Midbrain (tissue), 1 donor: ENCODE measurements around the gene RPL28.
A peak's percentile ranks its signal among the peaks of the same experiment; 100 is the strongest.
"Not testable (repeated sequence)": the region's sequence is repeated elsewhere in the genome, so short reads cannot be mapped to it uniquely, and the experiment has no call there.

Experiments used
- DNase-seq: peaks from one replicate; lab custom pipeline; 2025; lab: John Stamatoyannopoulos, UW

Gene RPL28

DNA sequence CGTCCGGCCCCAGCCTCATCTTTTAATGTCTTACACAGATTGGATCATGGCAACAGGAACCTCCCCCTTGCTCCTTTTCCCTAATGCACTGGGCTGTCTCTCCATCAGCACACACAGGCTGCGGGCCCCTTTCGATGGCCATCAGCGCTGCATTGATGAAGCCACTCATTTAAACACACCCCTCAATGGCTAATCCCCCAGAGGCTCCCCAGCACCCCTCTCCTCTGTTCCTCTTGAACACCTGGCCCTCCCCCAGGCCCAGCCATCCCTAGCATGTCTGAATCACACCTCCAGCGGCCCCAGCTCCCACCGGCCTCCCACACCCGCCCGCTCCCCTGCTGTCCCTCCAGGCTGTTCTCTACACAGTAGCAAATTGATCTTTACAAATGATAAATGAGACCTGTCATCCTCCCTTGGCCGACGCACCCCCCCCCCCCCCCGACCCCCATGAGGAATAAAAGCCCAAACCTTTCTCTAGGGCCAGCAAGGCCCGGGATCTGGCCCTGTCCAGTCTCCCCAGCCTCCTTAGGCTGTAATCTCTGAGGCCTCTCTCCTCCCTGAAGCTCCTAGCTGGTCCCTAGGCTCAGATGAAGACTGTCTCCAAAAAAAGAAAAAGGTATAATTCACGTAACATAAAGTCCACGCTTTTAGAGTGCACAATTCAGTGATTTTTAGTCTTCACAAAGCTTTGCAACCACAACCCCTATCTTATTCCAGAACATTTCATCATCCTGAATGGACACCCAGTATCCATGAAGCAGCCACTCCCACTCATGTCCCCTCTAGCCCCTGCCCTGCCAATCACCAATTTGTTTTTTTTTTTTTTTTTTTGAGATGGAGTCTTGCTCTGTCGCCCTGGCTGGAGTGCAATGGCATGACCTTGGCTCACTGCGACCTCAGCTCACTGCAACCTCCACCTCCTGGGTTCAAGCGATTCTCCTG lies 7.4 kb downstream of the RPL28 start:
- DNase-seq: no peak

DNA sequence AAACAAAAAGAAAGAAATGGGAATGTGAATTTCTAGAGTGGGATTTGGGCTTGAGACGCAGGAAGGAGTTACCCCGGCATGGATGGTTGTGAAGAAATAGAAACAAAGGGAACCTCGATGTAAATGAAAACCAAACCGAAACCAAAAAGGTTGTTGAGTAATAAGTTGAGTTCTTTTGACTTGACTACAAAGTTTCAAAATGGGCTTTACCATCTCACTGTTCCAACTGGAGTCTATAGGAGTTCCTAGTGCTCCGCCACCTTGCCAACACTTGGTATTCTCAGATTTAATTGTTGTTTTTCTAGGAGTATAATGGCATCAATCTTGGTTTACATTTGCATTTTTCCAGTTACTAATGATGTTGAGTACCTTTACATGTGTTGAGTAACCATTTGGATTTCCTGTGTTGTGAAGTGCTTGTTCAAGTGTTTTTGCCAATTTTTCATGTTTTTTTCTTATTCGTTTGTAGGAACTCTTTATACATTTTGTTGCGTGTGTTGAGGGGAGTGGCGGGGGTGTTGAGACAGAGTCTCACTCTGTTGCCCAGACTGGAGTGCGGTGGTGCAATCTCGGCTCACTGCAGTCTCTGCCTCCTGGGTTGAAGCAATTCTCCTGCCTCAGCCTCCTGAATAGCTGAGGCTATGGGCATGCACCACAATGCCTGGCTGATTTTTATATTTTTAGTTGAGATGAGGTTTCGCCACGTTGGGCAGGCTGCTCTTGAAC lies 12.6 kb downstream of the RPL28 start:
- DNase-seq: no peak

DNA sequence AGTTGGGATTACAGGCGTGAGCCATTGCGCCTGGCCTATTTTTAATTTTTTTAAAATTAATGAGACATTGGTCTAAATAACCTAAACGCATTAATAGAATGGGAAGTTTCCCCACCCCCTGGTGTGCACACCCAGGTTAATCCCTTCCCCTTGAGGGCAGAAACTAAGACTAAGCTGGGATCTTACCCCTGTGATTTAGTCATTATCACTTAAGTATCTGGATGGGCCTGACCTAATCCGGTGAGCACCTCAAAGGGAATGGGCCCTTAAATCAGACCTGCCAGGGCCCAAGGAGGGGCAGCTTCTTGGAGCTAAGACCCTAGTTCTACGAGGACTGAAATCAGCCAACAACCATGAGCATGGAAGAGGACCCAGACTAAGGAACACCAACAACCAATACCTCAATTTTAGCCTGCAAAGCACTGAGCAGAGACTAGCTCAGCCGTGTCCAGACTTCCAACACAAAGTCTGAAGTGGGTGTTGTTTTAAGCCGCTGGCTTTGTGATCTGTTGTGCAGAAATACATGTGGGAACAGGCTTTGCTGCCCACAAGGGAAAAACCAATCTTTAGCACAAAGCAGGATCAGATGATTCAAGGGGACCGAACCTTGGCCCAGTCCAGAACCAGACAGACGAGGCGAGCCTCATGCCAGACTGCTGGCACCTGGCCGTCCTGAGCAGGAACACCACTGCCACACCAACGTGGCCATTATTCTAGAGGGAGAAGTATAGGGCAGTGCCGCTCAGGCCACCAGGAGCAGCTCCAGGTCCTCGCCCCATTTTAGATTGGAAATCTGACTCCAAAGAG lies 14.8 kb downstream of the RPL28 start:
- DNase-seq: no peak

DNA sequence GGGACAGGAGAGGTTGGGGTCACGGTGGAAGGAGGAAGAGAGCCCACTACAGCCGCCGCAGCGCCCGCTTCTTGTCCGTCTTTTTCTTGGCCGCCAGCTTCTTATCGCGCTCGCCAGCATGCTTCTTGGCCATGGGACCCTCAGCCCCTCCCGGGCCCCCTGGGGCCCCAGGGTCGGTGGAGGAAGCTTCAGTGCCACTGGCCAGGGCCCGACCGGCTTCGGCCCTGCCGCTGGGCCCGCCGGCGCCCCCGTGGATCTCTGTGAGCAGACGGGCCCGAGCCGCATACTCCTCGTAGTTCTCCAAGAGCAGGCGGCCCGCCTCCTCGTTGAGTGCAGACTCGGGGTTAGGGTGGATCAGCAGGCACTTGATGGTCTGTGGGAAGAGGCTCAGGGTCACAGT lies 15.7 kb downstream of the RPL28 start:
- not testable (repeated sequence) for DNase-seq

DNA sequence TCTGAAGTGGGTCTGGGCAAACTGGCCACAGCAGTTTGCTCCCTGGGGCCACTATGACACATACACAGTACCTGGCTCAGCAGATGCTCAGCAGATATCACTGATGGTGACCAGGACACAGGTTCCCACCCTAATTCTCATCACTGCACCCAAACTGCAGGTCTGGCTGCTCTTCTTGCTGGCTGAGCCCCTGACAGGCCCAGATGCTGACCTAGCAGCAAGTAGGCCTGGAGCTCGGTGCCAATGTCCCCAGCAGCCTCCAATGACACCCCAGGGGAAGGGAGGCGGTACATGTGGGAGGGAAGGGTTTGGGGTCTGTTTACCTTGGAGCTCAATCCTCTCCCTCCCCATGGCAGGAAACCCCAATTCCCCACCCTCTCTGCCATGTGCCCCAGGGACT lies 16.8 kb downstream of the RPL28 start:
- no peak for DNase-seq

DNA sequence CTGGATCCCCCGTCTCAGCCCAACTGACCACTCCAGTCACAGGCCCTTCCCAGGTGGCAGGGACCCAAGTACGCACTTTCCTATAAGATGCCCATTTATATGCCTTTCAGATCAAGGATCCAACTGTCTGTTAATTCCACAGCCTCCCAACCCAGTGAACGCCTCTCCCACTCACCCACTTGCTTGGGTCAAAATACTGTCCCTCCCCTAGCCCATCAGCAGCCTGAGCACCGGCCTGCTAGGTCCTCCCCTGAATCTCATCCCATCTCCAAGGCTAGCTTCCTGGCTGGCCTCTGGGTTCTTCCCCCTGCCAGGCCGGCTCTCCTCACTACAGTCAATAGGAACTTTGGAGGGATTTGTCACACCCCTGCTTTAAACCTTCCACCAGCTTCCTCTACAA lies 19.9 kb downstream of the RPL28 start:
- no peak for DNase-seq

DNA sequence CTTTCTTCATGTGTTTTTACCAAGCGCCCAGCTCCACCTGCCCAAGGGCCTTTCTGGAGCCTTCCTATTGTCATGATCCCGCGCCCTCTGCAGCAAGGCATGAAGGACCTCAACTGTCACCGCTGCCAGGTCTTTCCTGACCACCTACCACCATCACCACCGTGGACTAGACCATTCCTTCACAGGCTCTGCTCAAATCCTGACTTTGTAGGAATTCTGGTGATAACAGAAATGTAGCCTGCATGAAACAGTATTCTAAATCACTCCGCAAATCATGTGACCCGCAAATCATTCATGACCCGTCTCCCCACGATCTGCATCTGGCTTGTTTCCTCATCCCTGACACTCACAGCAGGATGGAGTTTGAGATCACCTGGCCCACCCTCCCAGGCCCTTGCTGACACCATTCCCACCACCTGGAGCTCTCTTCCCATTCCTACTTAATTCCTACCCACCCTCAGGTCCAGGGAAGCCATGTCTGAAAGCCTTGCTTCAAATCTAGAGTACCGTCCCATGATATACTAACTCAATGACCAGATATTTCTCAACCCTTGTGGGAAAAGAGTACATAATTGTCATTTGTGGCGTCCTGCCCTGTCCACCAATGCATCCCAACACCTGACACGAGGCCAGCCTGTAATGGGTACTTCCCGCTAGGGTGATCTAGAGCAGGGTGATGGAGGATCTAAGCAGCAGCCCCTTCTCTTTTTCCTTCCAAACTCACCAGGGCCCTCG lies 20.5 kb downstream of the RPL28 start:
- no peak for DNase-seq

DNA sequence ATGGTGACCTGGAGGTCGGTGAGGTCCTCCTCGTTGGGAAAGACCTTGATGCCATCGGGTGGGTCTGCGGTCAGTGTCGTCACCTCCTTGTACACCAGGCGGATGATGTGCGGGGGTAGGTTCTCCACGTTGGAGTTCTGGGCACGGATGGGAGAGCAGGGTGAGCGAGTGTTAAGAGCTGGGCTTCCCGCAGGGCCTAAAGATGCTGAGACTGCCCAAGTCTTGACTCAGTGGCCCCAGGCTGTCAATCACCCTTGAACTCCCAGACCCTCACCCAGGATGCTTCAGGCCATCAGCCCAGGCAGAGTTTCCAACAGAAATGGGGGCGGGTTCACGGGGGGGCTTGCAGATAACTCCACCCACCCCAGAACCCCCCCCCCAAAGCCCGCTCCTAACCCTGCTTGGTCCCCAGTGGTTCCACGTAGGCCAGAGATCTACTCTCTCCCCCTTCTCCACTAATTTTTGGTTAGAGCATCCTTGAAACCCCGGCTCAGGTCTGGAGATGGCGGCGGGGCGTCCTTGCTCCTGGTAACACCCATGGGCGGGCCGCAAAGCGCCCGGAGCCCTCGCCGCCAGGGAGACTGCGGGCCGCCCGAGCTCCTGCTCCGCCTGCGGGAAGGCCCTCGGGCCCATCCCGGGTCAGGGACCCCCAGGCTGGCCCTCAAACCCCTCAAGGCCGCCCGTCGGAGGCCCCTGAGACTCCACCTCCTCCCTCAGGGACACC lies 21.3 kb downstream of the RPL28 start:
- DNase-seq: no peak

DNA sequence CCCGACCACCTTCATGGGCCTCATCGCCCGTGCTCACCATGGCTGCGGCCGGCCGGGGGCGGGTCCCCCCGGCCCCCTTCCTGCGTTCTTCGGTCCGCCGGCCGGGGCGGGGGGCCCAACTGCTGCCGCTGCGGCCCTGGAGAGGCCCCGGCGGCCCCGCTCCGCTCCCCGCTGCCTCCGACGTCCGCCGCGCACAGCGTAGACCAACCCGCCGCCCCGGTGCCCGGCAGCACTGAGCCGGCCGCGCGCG lies 21.7 kb downstream of the RPL28 start, which contains the start of gene UBE2S:
Gene UBE2S, minus strand, starts transcription at position 239 of the 250 bp plus-strand sequence. Its CDS starts 199 bp downstream, at position 40.
- DNase-seq: not testable (repeated sequence)

DNA sequence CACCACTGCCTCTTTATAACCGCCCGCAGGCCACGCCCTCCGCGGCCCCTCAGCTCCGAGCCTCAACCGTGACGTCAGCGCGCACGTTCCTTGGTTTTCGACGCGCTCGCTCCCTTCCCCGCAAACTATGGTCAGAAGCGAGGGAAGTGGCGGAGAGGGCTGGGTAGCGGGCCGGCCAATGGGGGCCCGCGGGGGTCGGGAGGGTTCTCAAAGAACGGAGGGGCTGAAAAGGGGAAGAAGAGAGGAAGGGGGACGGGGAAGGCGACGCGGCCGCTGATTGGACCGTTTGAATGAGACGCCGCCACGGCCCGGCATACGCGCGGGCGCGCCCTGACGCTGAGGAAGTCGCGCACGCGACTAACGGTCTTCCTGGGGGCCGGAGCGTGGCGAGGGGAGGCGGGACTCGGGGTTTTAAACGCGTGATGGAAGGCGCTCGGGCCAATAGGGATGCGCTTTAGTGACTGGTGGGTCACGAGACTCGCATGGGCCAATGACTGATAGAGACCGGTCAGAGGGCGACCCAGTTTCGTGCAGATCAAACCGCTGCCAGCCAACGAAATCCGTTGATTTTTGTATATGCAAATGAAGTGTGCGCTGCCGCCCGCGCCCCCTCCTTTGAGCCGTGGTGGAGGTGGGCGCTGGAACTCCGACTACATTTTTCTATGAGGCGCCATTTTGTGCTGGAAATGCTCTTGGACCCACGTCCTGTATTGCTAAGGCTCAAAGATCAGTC lies 22.2 kb downstream of the RPL28 start:
- DNase-seq: peak; percentile 99

DNA sequence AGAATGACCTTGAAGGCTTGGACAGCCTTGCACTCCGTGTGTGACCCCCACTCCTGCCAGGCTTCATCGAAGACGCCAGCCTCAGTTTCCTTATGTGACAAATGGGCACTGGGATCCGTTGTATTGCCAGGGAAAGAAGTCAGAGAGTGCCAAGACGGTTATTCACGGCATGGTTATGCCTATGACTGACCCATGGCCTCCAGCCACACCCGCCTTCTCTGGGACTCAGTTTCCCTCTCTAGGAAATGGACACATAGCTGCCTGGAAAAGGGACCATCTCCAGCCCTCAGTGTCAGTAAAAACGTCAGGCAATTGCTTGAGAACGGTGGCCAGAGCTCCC lies 22.8 kb downstream of the RPL28 start:
- DNase-seq: no peak

DNA sequence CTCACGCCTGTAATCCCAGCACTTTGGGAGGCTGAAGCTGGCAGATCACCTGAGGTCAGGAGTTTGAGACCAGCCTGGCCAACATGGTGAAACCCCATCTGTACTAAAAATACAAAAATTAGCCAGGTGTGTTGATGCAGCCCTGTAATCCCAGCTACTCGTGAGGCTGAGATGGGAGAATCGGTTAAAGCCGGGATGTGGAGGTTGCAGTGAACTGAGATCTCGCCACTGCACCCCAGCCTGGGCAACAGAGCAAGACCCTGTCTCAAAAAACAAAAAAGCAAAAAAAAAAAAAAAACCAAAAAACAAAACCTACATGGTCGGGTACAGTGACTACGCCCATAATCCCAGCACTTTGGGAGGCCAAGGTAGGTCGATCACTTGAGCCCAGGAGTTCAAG lies 23.4 kb downstream of the RPL28 start:
- not testable (repeated sequence) for DNase-seq

DNA sequence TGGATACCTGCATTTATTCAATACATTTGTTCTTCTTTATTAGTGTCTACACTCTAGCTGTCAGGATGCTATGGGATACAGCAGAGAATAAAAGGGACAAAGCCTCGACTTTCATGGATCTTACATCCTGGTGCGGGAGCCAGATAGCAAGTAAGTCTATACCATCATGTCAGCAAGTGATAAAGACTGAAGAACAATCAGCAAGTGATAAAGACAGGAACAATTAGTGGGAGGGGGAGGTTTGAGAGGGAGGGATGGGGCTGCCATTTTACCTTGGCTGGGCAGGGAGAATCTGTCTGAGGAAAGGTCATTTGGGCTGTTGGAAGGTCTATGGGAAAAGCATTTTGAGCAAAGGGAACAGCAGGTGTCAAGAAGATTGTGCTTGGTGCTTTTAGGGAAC lies 24.4 kb downstream of the RPL28 start:
- DNase-seq: no peak

DNA sequence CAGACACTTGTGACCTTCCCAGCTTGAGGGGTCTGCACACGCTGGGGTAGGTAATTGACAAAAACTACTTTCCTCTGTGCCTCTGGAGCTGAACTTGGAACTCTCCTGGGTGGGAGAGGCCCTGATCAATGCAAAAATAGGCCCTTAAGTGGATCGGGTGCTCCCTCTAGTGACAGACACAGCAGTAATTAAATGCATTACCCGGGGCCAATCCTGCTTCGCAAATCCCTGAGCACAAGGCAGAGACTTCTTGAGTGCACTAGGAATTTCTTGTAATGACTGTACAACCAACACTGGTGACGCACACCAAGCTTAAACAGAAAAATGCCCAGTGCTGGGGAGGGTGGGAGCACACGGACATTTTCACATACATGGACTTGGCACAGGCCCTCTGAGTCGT lies 32.5 kb downstream of the RPL28 start:
- peak; percentile 82 for DNase-seq

DNA sequence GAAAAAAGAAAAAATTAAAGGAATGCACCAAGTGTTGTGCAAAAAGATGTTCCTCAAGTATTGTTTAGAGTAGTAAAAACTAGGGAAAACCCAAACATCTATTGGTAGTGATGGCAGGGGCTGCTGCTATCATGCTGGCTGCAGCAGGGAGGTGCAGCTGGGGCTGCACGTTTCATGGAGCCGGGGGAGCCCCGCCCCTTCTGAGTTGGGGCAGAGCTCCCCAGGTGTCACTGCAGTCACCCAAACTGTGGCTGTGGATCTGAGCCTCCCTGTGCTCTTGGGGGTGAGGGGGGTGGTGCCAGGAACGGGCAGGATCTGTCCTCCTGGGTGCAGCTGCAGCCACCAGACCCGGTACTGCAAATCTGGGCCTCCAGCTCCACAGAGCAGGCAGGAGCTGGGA lies 33.4 kb downstream of the RPL28 start:
- no peak for DNase-seq

DNA sequence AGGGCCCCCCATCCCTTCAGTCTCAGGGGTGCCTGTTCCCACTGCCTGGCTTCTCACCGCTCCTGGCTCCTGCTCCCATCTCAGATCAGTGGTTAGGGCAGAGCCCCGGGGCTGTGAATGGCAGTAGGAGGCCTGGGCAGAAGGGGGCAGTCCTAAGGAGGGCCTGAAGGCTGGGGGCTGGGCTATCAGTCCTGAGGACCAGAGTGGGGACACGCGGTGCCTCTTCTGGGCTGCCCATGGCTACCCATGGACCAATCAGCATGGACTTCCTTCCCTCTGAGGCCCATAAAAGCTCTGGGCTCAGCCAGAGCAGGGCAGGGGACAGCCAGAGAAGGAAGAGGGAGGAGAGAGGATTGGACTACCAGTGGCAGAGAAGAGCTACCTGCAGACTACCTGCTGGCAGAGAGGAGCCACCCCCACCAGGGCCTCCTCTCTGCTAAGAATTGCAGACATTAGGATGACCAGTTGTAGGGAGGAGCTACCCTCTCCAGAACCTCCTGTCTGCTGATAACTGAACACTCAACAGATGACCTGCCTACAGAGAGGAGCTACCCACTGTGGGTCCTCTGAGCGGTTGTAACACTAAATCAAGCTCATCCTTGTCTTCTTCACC lies 34.0 kb downstream of the RPL28 start:
- no peak for DNase-seq

DNA sequence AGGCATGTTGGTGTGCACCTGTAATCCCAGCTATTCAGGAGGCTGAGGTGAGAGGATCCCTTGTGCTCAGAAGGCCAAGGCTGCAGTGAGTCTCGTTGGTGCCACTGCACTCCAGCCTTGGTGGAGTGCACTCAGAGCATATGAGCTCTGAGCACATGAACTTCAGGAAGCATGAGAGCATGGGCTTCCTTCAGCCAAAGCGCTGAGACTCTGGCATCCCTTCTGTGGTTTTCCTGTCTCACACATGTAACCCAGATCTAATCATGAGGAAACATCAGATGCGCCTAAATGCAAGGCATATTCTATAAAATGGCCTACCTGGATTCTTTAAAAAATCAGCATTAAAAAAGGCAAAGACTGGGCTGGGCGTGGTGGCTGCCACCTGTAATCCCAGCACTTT lies 35.5 kb downstream of the RPL28 start:
- DNase-seq: not testable (repeated sequence)

DNA sequence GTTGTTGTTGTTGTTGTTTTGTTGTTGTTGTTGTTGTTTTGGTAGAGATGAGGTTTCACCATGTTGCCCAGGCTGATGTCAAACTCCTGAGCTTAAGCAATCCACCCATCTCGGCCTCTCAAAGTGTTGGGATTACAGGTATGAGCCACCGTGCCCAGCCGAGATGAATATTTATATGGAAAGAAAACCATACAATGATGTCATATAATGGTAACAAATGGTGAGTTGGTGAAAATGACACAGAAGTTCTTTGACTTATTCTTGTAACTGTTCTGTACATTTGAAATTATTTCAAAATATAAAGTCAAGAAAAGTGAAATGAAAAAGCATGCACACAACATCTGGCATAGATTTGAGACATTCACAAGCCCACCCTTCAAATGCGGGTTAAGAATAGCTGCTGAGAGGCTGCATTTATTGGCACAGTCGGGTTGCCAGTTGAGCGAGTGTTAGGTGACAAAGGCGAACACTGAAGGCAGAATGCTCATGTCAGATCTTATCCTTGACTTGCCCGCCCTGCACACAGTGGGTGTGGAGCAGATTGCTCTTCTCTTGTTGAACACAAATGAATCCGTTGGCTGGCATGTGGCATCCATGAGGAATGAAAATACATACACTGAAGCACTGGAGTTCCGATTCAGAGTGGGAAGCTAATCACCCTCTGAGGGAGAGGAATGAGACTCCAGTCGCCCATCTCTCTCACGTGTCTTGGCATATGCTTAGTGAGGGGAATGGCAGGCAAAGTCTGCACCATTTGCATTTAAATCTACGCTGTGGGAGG lies 37.7 kb downstream of the RPL28 start:
- no peak for DNase-seq

DNA sequence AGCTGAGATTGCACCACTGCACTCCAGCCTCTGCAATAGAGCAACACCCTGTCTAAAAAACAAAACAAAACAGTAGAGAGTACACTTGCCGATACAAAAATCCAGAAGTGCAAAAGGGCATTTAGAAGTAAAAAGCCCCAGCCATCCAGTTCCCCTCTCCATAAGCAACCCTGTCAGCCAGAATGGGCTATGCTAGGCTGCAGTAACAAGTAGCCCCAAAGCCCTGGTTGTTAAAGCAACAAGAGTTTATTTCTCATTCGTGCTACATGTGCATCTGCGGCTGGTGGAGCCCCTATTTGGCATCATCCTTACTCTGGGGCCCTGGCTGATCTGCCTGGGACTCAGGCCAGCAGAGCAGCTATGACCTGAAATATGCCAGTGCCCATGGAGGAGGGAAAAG lies 38.8 kb downstream of the RPL28 start:
- DNase-seq: no peak
